Sigmoid colon (tissue), 7 donors: ENCODE results near the gene NXN. TPM values are rescaled to one million over a fixed set of nuclear protein-coding genes. Genes with fewer than 3 reads are reported as not detected.

ENCODE experiments used
- DNase-seq: peaks from one replicate; pipeline ENCODE4 v3.0.0-alpha.2; 2019
- H3K27ac ChIP-seq, 4 donors: fragments of 200-600 bp; sonication (generic); one replicate each; pipeline ENCODE4 v1.5.1; 2016 to 2019; ENCODE audit warnings: mild to moderate bottlenecking in 1 of 4
- H3K27me3 ChIP-seq, 3 donors: fragments of 200-600 bp; sonication (generic); one replicate each; pipeline ENCODE4 v1.5.1; 2019; ENCODE audit warnings: mild to moderate bottlenecking in 1 of 3
- H3K36me3 ChIP-seq, 4 donors: fragments of 200-600 bp; sonication (generic); one replicate each; pipeline ENCODE4 v1.5.1; 2016 to 2019
- H3K4me1 ChIP-seq, 4 donors: fragments of 200-600 bp; sonication (generic); one replicate each; pipeline ENCODE4 v1.5.1; 2017 to 2019
- H3K4me3 ChIP-seq, 4 donors: fragments of 200-600 bp; sonication (generic); one replicate each; pipeline ENCODE4 v1.5.1; 2017 to 2019; ENCODE audit warnings: mild to moderate bottlenecking in 2 of 4, moderate library complexity in 1 of 4
- H3K9me3 ChIP-seq, 4 donors: fragments of 200-600 bp in 3 of 4; sonication (generic) in 3 of 4; one replicate each; pipeline versions ENCODE4 v1.5.1 to v1.6.1; 2013 to 2019
- EP300 ChIP-seq, 4 donors: sonication (generic); formaldehyde crosslinking; IDR thresholded peaks; one replicate each; pipeline ENCODE4 v1.6.1; 2017; ENCODE audit warnings: antibody characterized with exemption in 4 of 4
- POLR2A ChIP-seq, 2 donors: fragments of 450-650 bp; IDR thresholded peaks; one replicate each; pipeline ENCODE4 v1.6.1; 2016; ENCODE audit warnings: antibody characterized with exemption in 2 of 2, mild to moderate bottlenecking in 2 of 2, moderate library complexity in 2 of 2
- POLR2AphosphoS5 ChIP-seq, 4 donors: sonication (generic); formaldehyde crosslinking; IDR thresholded peaks; one replicate each; pipeline ENCODE4 v1.6.1; 2017; ENCODE audit warnings: antibody characterized with exemption in 4 of 4
- WGBS, 2 donors: extraction: QIAGEN DNeasy Blood & Tissue Kit; methylation state at CpG; one replicate each; pipeline ENCODE4 v1.1.7; 2013; 5-methylcytosine and 5-hydroxymethylcytosine counted together
- intact Hi-C: fragments of 100-400 bp; cut with DNase I; formaldehyde crosslinking; loops from one replicate; pipeline ENCODE4 v1.15.1; 2023
- polyA plus RNA-seq, 3 donors: library from polyadenylated mRNA; stranded (reverse); fragments of 200-250 nt; gene quantifications; one replicate each; pipeline ENCODE4 v1.2.3, GENCODE V29; 2013
- total RNA-seq, 4 donors: library from RNA; depleted of rRNA; stranded (reverse); fragments of >200 nt; gene quantifications; one replicate each; pipeline ENCODE4 v1.1.0, GENCODE V29; 2016
- TF ChIP-seq, protein P1 (sequence below), 4 experiments: fragments of 450-650 bp in 3 of 4; fragments of 200-600 bp in 1 of 4; IDR thresholded peaks; one replicate each; pipeline ENCODE4 v1.5.1; 2016 to 2019; ENCODE audit warnings: antibody characterized with exemption in 4 of 4, mild to moderate bottlenecking in 3 of 4, moderate library complexity in 2 of 4
- donor health status: healthy with polysubstance abuse.
- donor health status: Bipolar disorder and iron deficiency.
- donor health status: healthy.

NXN gene
- total and polyA plus RNA-seq, 7 donors = 1.4 to 75.9 (median 50.4) TPM

DNA sequence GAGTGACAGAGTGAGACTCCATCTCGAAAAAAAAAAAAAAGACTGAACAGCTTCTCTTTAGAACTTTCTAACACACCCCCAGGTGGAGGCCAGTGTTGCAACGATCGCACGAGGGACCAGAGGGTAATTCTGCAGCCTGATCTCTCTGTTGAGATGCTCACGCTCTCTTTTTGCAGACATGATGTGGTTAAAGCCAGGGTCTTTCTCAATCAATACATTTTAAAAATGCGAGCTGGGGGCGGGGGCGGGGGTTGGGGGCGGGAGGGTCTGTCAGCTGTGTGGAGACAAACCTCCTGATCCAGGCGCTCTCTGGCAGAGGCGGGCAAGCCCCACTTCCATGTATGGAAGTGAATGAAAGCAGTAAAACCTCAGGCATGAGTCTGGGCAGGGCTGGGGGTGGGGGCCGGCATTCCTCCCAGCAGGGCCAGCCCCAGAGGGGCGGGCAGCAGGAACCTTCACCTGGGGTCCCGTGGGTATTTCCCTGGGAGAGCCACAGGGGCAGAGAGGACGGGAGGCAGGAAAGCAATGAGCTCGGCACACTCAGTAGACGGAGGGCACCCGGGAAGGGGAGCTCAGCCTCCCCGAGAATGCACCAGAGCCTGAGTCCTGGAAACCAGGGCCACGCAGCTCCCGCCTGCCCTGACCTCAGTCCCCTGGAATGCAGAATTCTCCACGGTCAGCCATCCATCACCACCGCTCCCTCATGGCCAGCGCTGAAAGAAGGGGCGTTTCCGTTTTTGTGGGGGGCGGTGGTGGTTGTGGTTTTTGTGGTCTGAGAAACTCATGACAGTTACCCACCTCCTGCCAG is 28.0 kb downstream of the NXN start:
- H3K4me1 ChIP-seq = peaks cover 0 to 58% (median 42%) of the 10 kb centered on the region in 4 donors
- intact Hi-C loops = loop anchor here (5.0 kb wide), 1 partner anchor 64 kb away; no protein-coding TSS in a partner anchor
- H3K27me3 ChIP-seq = no peaks in the 10 kb centered on the region
- no peak for TF ChIP-seq POLR2A (IDR thresholded peaks at IDR 0.05)
- peak in 2 of 4 donors; percentile 21 to 60 for TF ChIP-seq POLR2AphosphoS5 (IDR thresholded peaks at IDR 0.05)
- TF ChIP-seq EP300 (IDR thresholded peaks at IDR 0.05) = peak in 1 of 4 donors; percentile 28
- H3K9me3 ChIP-seq = no peaks in the 10 kb centered on the region
- DNase-seq = peak; percentile 85
- peak overlapping the region in 3 of 4 donors; percentile 2 to 21 (median 20) for H3K4me3 ChIP-seq
- peak overlapping the region; percentile 84 to 93 (median 88) for H3K27ac ChIP-seq
- peaks cover 0 to 4% (median 0%) of the 10 kb centered on the region in 4 donors for H3K36me3 ChIP-seq
- 7 to 17% methylated on average over 27 of the region's 27 CpGs for WGBS, 2 donors

- no peak for TF ChIP-seq EP300 (IDR thresholded peaks at IDR 0.05)
- TF ChIP-seq POLR2AphosphoS5 (IDR thresholded peaks at IDR 0.05) = no peak
- TF ChIP-seq, protein P1, sequence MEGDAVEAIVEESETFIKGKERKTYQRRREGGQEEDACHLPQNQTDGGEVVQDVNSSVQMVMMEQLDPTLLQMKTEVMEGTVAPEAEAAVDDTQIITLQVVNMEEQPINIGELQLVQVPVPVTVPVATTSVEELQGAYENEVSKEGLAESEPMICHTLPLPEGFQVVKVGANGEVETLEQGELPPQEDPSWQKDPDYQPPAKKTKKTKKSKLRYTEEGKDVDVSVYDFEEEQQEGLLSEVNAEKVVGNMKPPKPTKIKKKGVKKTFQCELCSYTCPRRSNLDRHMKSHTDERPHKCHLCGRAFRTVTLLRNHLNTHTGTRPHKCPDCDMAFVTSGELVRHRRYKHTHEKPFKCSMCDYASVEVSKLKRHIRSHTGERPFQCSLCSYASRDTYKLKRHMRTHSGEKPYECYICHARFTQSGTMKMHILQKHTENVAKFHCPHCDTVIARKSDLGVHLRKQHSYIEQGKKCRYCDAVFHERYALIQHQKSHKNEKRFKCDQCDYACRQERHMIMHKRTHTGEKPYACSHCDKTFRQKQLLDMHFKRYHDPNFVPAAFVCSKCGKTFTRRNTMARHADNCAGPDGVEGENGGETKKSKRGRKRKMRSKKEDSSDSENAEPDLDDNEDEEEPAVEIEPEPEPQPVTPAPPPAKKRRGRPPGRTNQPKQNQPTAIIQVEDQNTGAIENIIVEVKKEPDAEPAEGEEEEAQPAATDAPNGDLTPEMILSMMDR (IDR thresholded peaks at IDR 0.05) = no peak
- Histone ChIP-seq H3K4me1 (peaks cover 0 to 50% (median 38%) of the 10 kb centered on the region in 4 donors), H3K9me3 (no peaks in the 10 kb centered on the region), H3K27me3 (no peaks in the 10 kb centered on the region), H3K4me3 (no peak overlapping the region), H3K36me3 (peaks cover 0 to 6% (median 0%) of the 10 kb centered on the region in 4 donors), H3K27ac (peak overlapping the region; percentile 84 to 93 (median 88))
- intact Hi-C loops = loop anchor here (5.0 kb wide), 1 partner anchor 62 kb away; no protein-coding TSS in a partner anchor
- 62 to 67% methylated on average over 10 to 11 of the region's 12 CpGs for WGBS, 2 donors
- DNase-seq = no peak
These were observed 29.8 kb downstream of the NXN start for GRCh38 chr17:949623-950303.

GRCh38 chr17:948284-948852 is 31.2 kb downstream of the NXN start:
- H3K9me3 ChIP-seq = no peaks in the 10 kb centered on the region
- DNase-seq = peak; percentile 83
- H3K36me3 ChIP-seq = peaks cover 0 to 6% (median 0%) of the 10 kb centered on the region in 4 donors
- H3K27ac ChIP-seq = peak overlapping the region; percentile 61 to 86 (median 82)
- H3K4me1 ChIP-seq = peaks cover 0 to 52% (median 45%) of the 10 kb centered on the region in 4 donors
- 62 to 73% methylated on average over 25 of the region's 25 CpGs for WGBS, 2 donors
- intact Hi-C loops = no loop called here
- H3K4me3 ChIP-seq = peak overlapping the region in 1 of 4 donors; percentile 16
- H3K27me3 ChIP-seq = no peaks in the 10 kb centered on the region
- TF ChIP-seq POLR2AphosphoS5 (IDR thresholded peaks at IDR 0.05) = peak in 1 of 4 donors; percentile 20
- no peak for TF ChIP-seq POLR2A (IDR thresholded peaks at IDR 0.05)

- H3K4me1 ChIP-seq = peaks cover 0 to 53% (median 45%) of the 10 kb centered on the region in 4 donors
- peaks cover 0 to 6% (median 0%) of the 10 kb centered on the region in 4 donors for H3K36me3 ChIP-seq
- TF ChIP-seq, protein P1 (IDR thresholded peaks at IDR 0.05) = no peak
- TF ChIP-seq EP300 (IDR thresholded peaks at IDR 0.05) (no peak), POLR2A (IDR thresholded peaks at IDR 0.05) (no peak), POLR2AphosphoS5 (IDR thresholded peaks at IDR 0.05) (no peak)
- no peak for DNase-seq
- 92 to 96% methylated on average over 37 of the region's 37 CpGs for WGBS, 2 donors
- H3K27me3 ChIP-seq = no peaks in the 10 kb centered on the region
- no peaks in the 10 kb centered on the region for H3K9me3 ChIP-seq
- no peak overlapping the region for H3K4me3 ChIP-seq
- intact Hi-C loops = no loop called here
- H3K27ac ChIP-seq = peak overlapping the region in 3 of 4 donors; percentile 79 to 86 (median 84)
These were observed 32.9 kb downstream of the NXN start for GRCh38 chr17:946510-947236.

DNA sequence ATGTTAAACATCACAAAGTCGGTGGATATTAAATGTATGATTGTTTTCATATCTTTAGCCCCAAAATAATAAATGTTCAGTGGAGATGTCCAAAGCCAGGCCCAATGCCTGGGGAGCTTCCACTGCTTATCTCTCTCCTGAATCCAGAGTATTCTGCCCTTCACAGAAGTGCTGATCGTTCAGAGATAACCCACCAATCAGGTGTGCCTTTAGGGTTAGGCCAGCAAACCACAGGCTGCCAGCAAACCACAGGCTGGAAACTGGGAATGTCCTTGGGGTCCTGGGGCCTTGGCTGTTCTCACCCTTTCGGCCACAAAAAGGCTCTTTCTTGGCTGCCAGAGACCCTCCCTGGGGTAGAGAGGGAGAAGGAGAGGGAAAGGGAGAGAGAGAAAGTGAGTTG is 33.9 kb downstream of the NXN start:
- TF ChIP-seq, protein P1 (IDR thresholded peaks at IDR 0.05) = no peak
- TF ChIP-seq POLR2AphosphoS5 (IDR thresholded peaks at IDR 0.05) (no peak), POLR2A (IDR thresholded peaks at IDR 0.05) (no peak), EP300 (IDR thresholded peaks at IDR 0.05) (no peak)

More for the DNA sequence above, 33.9 kb downstream of the NXN start:
- Histone ChIP-seq H3K4me1 (peaks cover 0 to 43% (median 35%) of the 10 kb centered on the region in 4 donors), H3K9me3 (no peaks in the 10 kb centered on the region), H3K27me3 (no peaks in the 10 kb centered on the region), H3K27ac (peak overlapping the region in 3 of 4 donors; percentile 79 to 86 (median 84)), H3K4me3 (no peak overlapping the region), H3K36me3 (peaks cover 0 to 6% (median 0%) of the 10 kb centered on the region in 4 donors)
- intact Hi-C loops = no loop called here
- no peak for DNase-seq
- 49 to 73% methylated on average over 3 of the region's 3 CpGs for WGBS, 2 donors
